Measurements from ENCODE around the gene MYO1G.
"Not testable (repeated sequence)": the region's sequence is repeated elsewhere in the genome, so short reads cannot be mapped to it uniquely, and the experiment has no call there.

The MYO1G gene

GRCh38 chr7:44998153-44998871, 19.5 kb upstream of the MYO1G start:
- no peak for DNase-seq

- no peak for DNase-seq
These were observed 17.0 kb upstream of the MYO1G start for GRCh38 chr7:44995555-44996493.

GRCh38 chr7:44994877-44995554, 16.2 kb upstream of the MYO1G start:
- no peak for DNase-seq

- not testable (repeated sequence) for DNase-seq
These were observed 13.4 kb upstream of the MYO1G start for GRCh38 chr7:44992004-44992795.

- no peak for DNase-seq
These were observed 11.6 kb upstream of the MYO1G start for GRCh38 chr7:44990109-44991023.

- DNase-seq: no peak
These were observed 10.3 kb upstream of the MYO1G start for GRCh38 chr7:44989132-44989531.

- no peak for DNase-seq
These were observed 9.9 kb upstream of the MYO1G start for GRCh38 chr7:44988701-44989100.

- DNase-seq: no peak
These were observed 9.2 kb upstream of the MYO1G start for GRCh38 chr7:44987996-44988395.

GRCh38 chr7:44987457-44987856, 8.6 kb upstream of the MYO1G start:
- no peak for DNase-seq

- DNase-seq: peak; percentile 85 to 94 (median 86)
These were observed 7.6 kb upstream of the MYO1G start for GRCh38 chr7:44986218-44987053.

- no peak for DNase-seq
These were observed 7.0 kb upstream of the MYO1G start for GRCh38 chr7:44985900-44986217.

- DNase-seq: no peak
These were observed 6.3 kb upstream of the MYO1G start for GRCh38 chr7:44985033-44985695.

GRCh38 chr7:44984478-44984758, 5.6 kb upstream of the MYO1G start:
- DNase-seq: no peak

- no peak for DNase-seq
These were observed 5.1 kb upstream of the MYO1G start for GRCh38 chr7:44983742-44984477.

- no peak for DNase-seq
These were observed 4.2 kb upstream of the MYO1G start for GRCh38 chr7:44982970-44983369.

- DNase-seq: no peak
These were observed 3.7 kb upstream of the MYO1G start for GRCh38 chr7:44982535-44982923.

GRCh38 chr7:44981035-44981706, 2.4 kb upstream of the MYO1G start:
- DNase-seq: no peak

GRCh38 chr7:44980393-44981034, 1.7 kb upstream of the MYO1G start:
- no peak for DNase-seq
